ENCODE measurements around the gene SNRPB2.

Gene SNRPB2

DNA sequence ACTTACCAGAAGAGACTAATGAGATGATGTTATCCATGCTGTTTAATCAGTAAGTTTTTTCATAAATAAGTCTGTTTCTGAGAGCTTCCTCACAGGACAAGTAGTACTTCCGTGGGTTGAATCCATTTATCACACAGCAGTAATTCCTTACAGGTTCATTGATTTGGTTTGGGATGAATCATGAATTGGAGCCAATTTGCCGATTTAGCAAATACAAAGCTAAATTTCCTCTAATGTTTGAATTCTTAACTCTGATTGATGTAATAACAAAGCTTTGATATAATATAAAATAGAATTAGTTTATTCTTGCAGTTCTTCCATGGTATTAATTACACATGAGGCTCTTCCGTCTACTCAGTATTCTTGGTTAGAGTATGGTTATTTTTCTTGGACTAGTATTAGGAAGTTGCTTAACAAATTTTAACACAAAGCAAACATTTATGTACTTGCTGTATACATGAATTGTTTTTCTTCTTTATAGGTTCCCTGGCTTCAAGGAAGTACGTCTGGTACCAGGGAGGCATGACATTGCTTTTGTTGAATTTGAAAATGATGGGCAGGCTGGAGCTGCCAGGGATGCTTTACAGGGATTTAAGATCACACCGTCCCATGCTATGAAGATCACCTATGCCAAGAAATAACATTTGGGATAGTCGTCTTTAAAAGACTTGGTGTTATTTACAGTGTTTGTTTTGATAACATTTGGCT, 10.7 kb downstream of the SNRPB2 start:
- no peak for DNase-seq

DNA sequence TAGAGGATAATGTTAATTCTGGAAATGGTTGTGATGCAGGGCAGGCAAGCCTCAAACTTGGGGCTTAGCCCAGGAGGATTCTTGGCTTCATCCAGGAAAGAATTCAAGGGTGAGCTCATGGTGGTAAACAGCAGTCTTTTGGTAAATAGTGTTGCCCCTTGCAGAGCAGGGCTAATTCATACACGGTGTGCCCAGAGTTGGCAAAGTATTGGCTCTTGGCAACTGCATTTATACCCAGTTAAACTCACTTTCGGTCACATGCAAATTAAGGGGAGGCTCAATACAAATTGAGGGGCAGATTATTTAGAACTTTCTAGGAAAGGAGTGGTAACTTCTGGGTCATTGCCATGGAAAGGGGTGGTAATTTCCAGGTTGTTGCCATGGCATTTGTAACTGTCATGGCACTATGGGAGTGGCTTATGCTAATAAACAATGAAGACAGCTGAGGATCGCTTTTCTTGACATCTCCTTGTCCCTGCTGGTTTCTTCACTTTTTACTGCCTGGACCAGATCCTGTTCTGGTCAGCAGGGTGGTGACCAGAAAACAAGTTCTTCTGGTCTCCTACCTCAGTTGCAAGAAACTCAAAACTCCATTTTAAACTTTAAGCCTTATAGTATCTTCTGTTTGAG, 14.5 kb downstream of the SNRPB2 start:
- no peak for DNase-seq

GRCh38 chr20:16745204-16745603, 15.4 kb downstream of the SNRPB2 start:
- DNase-seq = no peak

DNA sequence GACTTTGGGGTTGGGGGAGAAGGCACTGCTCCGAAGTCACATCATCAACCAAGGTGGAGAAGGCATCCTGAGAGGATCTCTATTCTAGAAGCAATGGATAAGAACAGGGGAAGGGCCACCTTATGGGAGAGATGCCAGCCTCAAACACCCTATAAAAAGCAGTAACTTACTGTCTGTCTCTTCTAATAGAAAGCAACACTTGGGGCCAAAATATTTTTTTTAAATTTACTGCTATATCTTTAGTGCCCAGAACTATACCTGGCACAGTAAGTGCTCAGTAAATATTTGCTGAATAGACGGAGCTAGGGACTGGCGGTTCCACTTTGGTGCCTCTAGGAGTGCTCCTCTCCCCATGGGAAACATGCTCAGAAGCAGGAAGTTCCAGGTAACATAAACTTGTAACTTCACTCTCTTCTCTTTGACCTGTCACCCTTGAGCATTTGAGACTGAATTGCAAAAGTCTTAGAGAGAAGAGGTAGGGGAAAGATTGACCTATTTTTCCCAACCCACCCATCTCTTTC, 17.5 kb downstream of the SNRPB2 start:
- DNase-seq = no peak

GRCh38 chr20:16748308-16748900, 18.6 kb downstream of the SNRPB2 start, which contains the start of gene OTOR:
Gene OTOR, plus strand, starts transcription at chr20:16748358. Its CDS starts 44 bp downstream, at chr20:16748402.
- DNase-seq = no peak

DNA sequence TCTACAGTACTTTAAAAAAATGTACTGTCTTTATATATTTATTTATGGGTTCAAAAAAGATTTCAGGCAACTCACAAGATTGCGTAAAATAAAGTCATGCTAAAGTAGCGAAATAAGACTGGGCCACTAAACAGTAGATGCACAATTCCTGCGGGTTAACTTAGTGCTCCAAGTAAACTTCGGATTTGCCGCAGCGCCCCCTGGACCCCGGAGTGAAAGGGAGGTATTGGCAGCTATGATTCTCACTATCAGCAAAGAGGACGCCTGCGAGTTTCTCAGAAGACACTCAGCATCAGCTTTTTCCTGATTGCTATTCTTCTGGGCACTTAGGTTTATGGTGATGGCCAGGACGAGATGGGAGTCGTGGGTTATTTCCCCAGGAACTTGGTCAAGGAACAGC, 19.7 kb downstream of the SNRPB2 start:
- no peak for DNase-seq

DNA sequence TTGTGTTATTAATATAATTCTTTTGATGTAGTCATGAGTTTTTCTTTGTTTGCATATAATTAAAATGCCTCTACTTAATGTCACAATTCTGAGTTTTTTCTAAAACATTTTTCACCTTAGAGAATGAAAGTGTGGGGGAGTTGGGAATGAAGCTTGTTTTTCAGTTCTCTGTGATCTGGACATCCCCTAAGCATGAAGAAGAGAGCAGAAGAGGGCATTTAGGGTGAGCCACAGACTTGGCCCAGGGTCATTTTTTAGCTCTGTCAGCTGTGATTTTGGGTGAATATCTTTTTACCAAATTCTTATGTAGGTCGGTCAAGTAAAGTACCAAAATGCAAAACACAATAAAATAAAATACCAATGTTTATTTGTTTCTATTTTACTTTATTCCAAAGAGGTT, 22.3 kb downstream of the SNRPB2 start:
- DNase-seq = no peak

GRCh38 chr20:16752901-16753300, 23.1 kb downstream of the SNRPB2 start:
- no peak for DNase-seq

DNA sequence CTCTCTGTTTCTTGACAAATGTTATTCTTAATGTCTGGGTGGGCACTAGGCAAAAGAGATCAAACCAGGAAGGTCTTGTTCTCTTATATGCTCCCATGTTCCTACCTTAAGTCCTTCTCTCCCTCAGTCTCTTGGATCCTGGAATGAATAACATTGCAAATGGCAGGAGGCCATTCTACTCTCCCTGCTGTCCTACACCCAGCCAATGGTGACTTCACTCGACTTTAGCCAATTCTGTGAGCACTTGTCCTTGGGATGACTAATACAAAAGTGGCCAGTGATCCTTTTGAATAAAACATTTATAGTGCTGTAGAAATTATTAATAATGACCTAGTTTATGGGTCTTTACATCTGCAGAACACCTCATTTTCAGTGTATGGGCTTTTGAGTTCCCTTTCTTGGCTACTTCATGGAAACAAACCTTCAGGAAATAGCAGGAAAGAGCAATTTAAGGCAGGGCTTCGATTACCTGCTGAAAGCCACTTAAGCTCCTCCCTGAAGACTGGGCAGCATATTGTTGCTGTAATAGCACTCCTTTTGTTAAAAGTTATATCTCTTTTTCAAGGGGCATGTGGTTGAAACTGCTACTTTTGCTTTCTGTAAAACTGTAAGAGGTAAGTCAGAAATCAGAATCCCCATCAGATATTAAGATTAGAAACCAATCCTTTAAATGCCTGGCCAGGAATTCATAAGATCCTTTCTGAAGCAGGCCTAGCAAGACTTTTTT, 28.8 kb downstream of the SNRPB2 start:
- no peak for DNase-seq

- no peak for DNase-seq
Observed at GRCh38 chr20:16759181-16759563, 29.3 kb downstream of the SNRPB2 start.

DNA sequence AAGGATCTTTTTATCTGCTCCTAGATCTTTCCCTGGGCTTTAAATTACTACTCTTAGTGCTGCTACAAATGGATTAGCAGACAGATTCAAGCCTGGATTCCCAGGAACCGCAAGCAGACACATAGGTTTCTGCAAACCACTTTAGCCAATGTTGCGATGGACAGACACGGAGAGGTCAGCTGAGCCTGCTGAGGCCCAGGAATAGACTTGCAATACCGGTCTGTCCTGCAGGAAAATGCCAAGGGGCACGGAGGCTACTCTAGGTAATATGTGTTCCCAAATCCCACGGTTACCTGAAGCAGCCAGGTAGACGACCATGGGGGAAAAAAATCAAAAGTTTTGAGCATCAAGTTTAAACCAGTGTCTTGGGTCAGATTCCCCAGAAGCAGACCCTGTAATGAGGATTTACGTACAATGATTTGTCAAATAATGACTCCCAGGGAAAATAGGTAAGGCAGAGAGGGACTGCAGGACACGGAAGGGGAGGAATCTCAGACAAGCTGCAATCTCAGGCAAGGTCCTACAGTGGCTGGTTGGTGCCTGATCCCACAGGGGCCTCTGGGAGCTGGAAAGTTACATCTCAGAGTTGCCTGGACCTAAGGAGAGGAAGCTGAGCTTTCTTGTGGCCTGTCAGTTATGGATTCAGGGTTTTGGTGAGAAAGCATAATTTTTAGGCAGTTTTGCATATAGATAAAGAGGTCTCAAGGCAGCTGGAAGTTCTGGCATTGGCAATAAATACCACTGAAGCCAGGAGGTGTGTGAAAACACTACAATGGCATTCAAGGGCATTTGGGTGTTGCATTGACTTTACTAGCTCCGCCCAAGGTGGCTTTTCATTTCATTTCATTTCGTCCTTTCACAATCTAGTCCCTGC, 30.8 kb downstream of the SNRPB2 start:
- no peak for DNase-seq

- DNase-seq = peak; percentile 32
Observed at GRCh38 chr20:16761305-16761829, 31.5 kb downstream of the SNRPB2 start.

DNA sequence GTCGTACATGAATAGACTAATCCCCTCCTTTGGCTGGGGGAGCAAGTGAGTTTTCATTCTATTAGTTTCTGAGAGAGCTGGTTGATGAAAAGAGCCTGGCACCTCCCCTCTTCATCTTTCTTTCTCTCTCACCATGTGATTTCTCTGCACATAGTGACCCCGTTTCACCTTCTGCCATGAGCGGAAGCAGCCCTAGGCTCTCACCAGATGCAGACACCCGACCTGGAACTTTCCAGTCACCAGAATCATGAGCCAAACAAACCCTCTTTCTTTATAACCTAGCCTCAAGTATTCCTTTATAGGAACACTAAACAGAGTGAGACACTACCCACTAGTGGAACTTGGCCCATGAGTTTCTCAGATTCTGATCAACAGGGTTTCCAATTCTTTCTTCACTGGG, 34.7 kb downstream of the SNRPB2 start:
- no peak for DNase-seq

- DNase-seq = no peak
Observed at GRCh38 chr20:16771213-16771612, 41.4 kb downstream of the SNRPB2 start.

GRCh38 chr20:16775961-16776360, 46.1 kb downstream of the SNRPB2 start:
- no peak for DNase-seq

- DNase-seq = no peak
Observed at GRCh38 chr20:16777126-16777525, 47.3 kb downstream of the SNRPB2 start.

- DNase-seq = no peak
Observed at GRCh38 chr20:16778159-16778558, 48.3 kb downstream of the SNRPB2 start.

- DNase-seq = no peak
Observed at GRCh38 chr20:16781496-16781895, 51.7 kb downstream of the SNRPB2 start.

DNA sequence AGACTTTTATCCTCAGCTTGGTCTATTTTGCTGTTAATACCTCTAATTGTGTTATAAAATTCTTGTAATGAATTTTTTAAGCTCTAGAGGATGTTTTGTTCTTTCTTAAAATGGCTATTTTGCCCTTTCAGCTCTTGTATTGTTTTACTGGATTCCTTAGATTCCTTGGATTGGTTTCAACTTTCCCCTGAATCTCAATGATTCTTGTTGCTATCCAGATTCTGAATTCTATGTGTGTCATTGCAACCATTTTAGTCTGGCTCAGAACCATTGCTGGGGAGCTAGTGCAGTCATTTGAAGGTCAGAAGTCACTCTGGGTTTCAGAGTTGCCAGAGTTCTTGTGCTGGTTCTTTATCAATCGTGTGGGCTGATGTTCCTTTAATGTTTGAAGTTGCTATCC, 55.4 kb downstream of the SNRPB2 start:
- no peak for DNase-seq
